Measurements from ENCODE around the gene ESPN.

ESPN gene

GRCh38 chr1:6507037-6507428 is 82.5 kb downstream of the ESPN start:
- FAIRE-seq, result no peak
- DNase-seq (ENCODE audit: insufficient read length, low spot score), result no peak
- no peak for TF ChIP-seq TAF1 (IDR thresholded peaks at IDR 0.05; ENCODE audit: low read depth, low read length)
- no peak for TF ChIP-seq PAX5 (IDR thresholded peaks at IDR 0.05; ENCODE audit: insufficient read depth, low read length, severe bottlenecking)
- TF ChIP-seq POLR2A (IDR thresholded peaks at IDR 0.05; ENCODE audit: low read depth, low read length), result no peak
- no peak for TF ChIP-seq SPI1 (IDR thresholded peaks at IDR 0.05; ENCODE audit: low read depth, low read length)
- TF ChIP-seq POU2F2 (IDR thresholded peaks at IDR 0.05; ENCODE audit: low read depth, low read length), result no peak
- no peak for TF ChIP-seq POLR2AphosphoS5 (IDR thresholded peaks at IDR 0.05; ENCODE audit: low read depth, low read length)

GRCh38 chr1:6507461-6507911 is 82.9 kb downstream of the ESPN start:
- DNase-seq (ENCODE audit: insufficient read length, low spot score), result no peak
- TF ChIP-seq TAF1 (IDR thresholded peaks at IDR 0.05; ENCODE audit: low read depth, low read length) (no peak), PAX5 (IDR thresholded peaks at IDR 0.05; ENCODE audit: insufficient read depth, low read length, severe bottlenecking) (no peak), SPI1 (IDR thresholded peaks at IDR 0.05; ENCODE audit: low read depth, low read length) (no peak), POLR2A (IDR thresholded peaks at IDR 0.05; ENCODE audit: low read depth, low read length) (no peak), POLR2AphosphoS5 (IDR thresholded peaks at IDR 0.05; ENCODE audit: low read depth, low read length) (no peak), POU2F2 (IDR thresholded peaks at IDR 0.05; ENCODE audit: low read depth, low read length) (no peak)
- FAIRE-seq, result no peak

GRCh38 chr1:6508154-6508815 is 83.7 kb downstream of the ESPN start:
- TF ChIP-seq POU2F2 (IDR thresholded peaks at IDR 0.05; ENCODE audit: low read depth, low read length), result no peak
- DNase-seq (ENCODE audit: insufficient read length, low spot score) (peak; percentile 17), FAIRE-seq (no peak)

GRCh38 chr1:6508816-6509189 is 84.2 kb downstream of the ESPN start:
- no peak for FAIRE-seq
- TF ChIP-seq PAX5 (IDR thresholded peaks at IDR 0.05; ENCODE audit: insufficient read depth, low read length, severe bottlenecking), result no peak
- no peak for DNase-seq (ENCODE audit: insufficient read length, low spot score)

GRCh38 chr1:6509220-6509918 is 84.8 kb downstream of the ESPN start:
- TF ChIP-seq POLR2A (IDR thresholded peaks at IDR 0.05; ENCODE audit: low read depth, low read length) (no peak), SPI1 (IDR thresholded peaks at IDR 0.05; ENCODE audit: low read depth, low read length) (peak; percentile 37; the same call in 1 of the 2 replicates), PAX5 (IDR thresholded peaks at IDR 0.05; ENCODE audit: insufficient read depth, low read length, severe bottlenecking) (no peak), POU2F2 (IDR thresholded peaks at IDR 0.05; ENCODE audit: low read depth, low read length) (no peak), TAF1 (IDR thresholded peaks at IDR 0.05; ENCODE audit: low read depth, low read length) (no peak), POLR2AphosphoS5 (IDR thresholded peaks at IDR 0.05; ENCODE audit: low read depth, low read length) (no peak)
- DNase-seq (ENCODE audit: insufficient read length, low spot score) (no peak), FAIRE-seq (no peak)

GRCh38 chr1:6509919-6510291 is 85.3 kb downstream of the ESPN start:
- DNase-seq (ENCODE audit: insufficient read length, low spot score) (peak; percentile 20), FAIRE-seq (no peak)
- TF ChIP-seq TAF1 (IDR thresholded peaks at IDR 0.05; ENCODE audit: low read depth, low read length) (no peak), SPI1 (IDR thresholded peaks at IDR 0.05; ENCODE audit: low read depth, low read length) (no peak), POLR2A (IDR thresholded peaks at IDR 0.05; ENCODE audit: low read depth, low read length) (no peak)

- no peak for DNase-seq (ENCODE audit: insufficient read length, low spot score)
- TF ChIP-seq POU2F2 (IDR thresholded peaks at IDR 0.05; ENCODE audit: low read depth, low read length), result no peak
- no peak for TF ChIP-seq POLR2A (IDR thresholded peaks at IDR 0.05; ENCODE audit: low read depth, low read length)
- no peak for TF ChIP-seq POLR2AphosphoS5 (IDR thresholded peaks at IDR 0.05; ENCODE audit: low read depth, low read length)
- no peak for TF ChIP-seq TAF1 (IDR thresholded peaks at IDR 0.05; ENCODE audit: low read depth, low read length)
- no peak for TF ChIP-seq PAX5 (IDR thresholded peaks at IDR 0.05; ENCODE audit: insufficient read depth, low read length, severe bottlenecking)
- FAIRE-seq, result no peak
Observed at GRCh38 chr1:6510493-6510892, 85.9 kb downstream of the ESPN start.

All from GM12891 (cell line).